C4-2B (cell line): ENCODE measurements around the gene YPEL1.

ENCODE experiments used
- ZFX ChIP-seq: fragments of 450-650 bp; IDR thresholded peaks from 2 replicates; pipeline ENCODE4 v1.6.1; 2017
- TF ChIP-seq, protein P1 (sequence below): fragments of 450-650 bp; conservative IDR thresholded peaks from 2 replicates; pipeline ENCODE4 v1.5.1; 2017; ENCODE audit warnings: mild to moderate bottlenecking

DNA sequence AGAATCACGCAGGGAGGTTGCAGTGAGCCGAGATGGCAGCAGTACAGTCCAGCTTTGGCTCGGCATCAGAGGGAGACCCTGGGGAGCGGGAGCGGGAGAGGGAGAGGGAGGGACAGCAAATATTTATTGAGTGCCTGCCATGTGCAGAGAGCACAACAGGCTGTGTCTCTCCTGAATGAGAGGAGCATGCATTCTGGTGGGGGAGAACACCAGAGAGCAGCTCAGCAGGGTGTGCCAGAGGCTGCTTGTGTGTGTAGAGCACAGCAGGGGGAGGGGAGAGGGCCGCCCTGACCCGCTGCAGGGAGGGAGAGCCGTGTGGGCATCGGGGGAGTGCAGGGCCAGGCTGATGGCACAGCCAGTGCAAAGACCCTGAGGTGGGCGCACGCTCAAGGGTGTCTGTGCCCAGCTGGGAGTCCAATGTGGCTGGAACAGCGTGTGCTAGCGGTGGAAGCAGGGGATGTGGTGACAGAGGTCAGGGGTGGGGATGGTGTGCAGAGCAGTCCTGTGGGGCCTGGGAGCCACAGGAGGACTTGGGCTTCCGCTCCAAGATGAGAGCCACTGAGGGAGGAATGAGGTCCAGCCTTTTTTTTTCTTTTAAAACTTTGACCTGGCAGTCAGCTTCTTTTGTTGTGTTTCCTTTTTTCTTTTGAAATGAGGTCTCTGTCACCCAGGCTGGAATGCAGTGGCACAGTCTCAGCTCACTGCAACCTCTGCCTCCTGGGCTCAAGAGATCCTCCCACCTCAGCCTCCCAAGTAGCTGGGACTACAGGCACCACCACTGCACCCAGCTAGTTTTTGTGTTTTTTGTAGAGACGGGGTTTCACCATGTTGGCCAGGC is 57.8 kb downstream of the YPEL1 start:
- TF ChIP-seq, protein P1, sequence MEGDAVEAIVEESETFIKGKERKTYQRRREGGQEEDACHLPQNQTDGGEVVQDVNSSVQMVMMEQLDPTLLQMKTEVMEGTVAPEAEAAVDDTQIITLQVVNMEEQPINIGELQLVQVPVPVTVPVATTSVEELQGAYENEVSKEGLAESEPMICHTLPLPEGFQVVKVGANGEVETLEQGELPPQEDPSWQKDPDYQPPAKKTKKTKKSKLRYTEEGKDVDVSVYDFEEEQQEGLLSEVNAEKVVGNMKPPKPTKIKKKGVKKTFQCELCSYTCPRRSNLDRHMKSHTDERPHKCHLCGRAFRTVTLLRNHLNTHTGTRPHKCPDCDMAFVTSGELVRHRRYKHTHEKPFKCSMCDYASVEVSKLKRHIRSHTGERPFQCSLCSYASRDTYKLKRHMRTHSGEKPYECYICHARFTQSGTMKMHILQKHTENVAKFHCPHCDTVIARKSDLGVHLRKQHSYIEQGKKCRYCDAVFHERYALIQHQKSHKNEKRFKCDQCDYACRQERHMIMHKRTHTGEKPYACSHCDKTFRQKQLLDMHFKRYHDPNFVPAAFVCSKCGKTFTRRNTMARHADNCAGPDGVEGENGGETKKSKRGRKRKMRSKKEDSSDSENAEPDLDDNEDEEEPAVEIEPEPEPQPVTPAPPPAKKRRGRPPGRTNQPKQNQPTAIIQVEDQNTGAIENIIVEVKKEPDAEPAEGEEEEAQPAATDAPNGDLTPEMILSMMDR: no peak
- TF ChIP-seq ZFX: no peak
